Uterus (tissue), 4 donors: Measurements from ENCODE around the gene TSPAN11. TPM values are rescaled to one million over a fixed set of nuclear protein-coding genes. Genes with fewer than 3 reads are reported as not detected.
"Not testable (repeated sequence)": the region's sequence is repeated elsewhere in the genome, so short reads cannot be mapped to it uniquely, and the experiment has no call there.

Experiments
- DNase-seq, 2 donors: peaks; one replicate each; pipeline ENCODE4 v3.0.0-alpha.2; 2019 to 2020
- H3K27ac ChIP-seq, 2 donors: fragments of 200-600 bp; sonication (generic); 1 replicate in 1 of 2; 2 replicates in 1 of 2; pipeline ENCODE4 v1.5.1; 2016 to 2018
- H3K27me3 ChIP-seq, 2 donors: fragments of 200-600 bp; sonication (generic); one replicate each; pipeline ENCODE4 v1.5.1; 2018 to 2019; ENCODE audit warnings: control low read depth in 1 of 2
- H3K36me3 ChIP-seq, 2 donors: fragments of 200-600 bp; sonication (generic); one replicate each; pipeline ENCODE4 v1.5.1; 2019; ENCODE audit warnings: control low read depth in 1 of 2
- H3K4me1 ChIP-seq, 2 donors: fragments of 200-600 bp; sonication (generic); one replicate each; pipeline ENCODE4 v1.5.1; 2018 to 2019; ENCODE audit warnings: control low read depth in 1 of 2
- H3K4me3 ChIP-seq, 2 donors: fragments of 200-600 bp; sonication (generic); 1 replicate in 1 of 2; 2 replicates in 1 of 2; pipeline ENCODE4 v1.5.1; 2018 to 2019; ENCODE audit warnings: mild to moderate bottlenecking in 1 of 2
- H3K9me3 ChIP-seq, 2 donors: fragments of 200-600 bp; sonication (generic); one replicate each; pipeline ENCODE4 v1.5.1; 2019; ENCODE audit warnings: control low read depth in 1 of 2
- POLR2A ChIP-seq, 2 donors: fragments of 450-650 bp; IDR thresholded peaks; one replicate each; pipeline ENCODE4 v1.6.1; 2016; ENCODE audit warnings: antibody characterized with exemption in 2 of 2, mild to moderate bottlenecking in 1 of 2, moderate library complexity in 1 of 2
- intact Hi-C: fragments of 100-400 bp; cut with DNase I; formaldehyde crosslinking; loops from one replicate; pipeline ENCODE4 v1.15.1; 2023; ENCODE audit warnings: low total_unique reads
- total RNA-seq, 4 donors: library from RNA; depleted of rRNA in 3 of 4; stranded (reverse); fragments of >200 nt in 3 of 4; gene quantifications; one replicate each; pipeline versions ENCODE4 v1.1.0 to v1.2.4, GENCODE V29; 2014 to 2023
- TF ChIP-seq, protein P1 (sequence below), 4 experiments: fragments of 200-600 bp in 2 of 4; fragments of 450-650 bp in 2 of 4; sonication (generic) in 2 of 4; IDR thresholded peaks; one replicate each; pipeline ENCODE4 v1.5.1; 2016 to 2019; ENCODE audit warnings: antibody characterized with exemption in 4 of 4, mild to moderate bottlenecking in 2 of 4, moderate library complexity in 1 of 4
- donor health status: DM: yes; HTN: yes; CAD: no.

Gene TSPAN11
- total RNA-seq, 4 donors from 2014 or later = 0.51 to 9.4 (median 0.88) TPM

DNA sequence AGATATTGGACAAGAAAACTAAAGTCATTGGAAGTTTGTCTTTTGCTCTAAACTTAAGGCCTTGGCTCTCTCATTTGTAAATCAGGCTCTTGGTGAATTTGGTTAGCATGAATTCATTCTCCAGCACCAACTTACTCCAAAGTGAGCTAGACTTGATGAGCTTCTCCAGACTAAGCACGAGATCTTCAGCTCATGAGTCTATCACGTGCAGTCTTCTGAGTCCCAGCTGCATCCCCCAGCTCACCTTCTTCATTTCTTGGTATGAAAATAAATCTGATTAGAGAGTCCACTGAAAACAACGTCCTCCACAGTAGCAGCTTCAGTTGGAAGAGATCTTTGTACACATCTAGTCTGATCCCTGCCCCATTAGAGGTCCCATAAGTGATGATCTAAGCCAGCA is 94.6 kb downstream of the TSPAN11 start:
- Histone ChIP-seq H3K4me1 (no peaks in the 10 kb centered on the region), H3K27me3 (no peaks in the 10 kb centered on the region), H3K36me3 (no peaks in the 10 kb centered on the region), H3K27ac (no peak overlapping the region), H3K4me3 (no peak overlapping the region), H3K9me3 (no peaks in the 10 kb centered on the region)
- no peak for DNase-seq
- TF ChIP-seq POLR2A (IDR thresholded peaks at IDR 0.05) = no peak
- TF ChIP-seq, protein P1, sequence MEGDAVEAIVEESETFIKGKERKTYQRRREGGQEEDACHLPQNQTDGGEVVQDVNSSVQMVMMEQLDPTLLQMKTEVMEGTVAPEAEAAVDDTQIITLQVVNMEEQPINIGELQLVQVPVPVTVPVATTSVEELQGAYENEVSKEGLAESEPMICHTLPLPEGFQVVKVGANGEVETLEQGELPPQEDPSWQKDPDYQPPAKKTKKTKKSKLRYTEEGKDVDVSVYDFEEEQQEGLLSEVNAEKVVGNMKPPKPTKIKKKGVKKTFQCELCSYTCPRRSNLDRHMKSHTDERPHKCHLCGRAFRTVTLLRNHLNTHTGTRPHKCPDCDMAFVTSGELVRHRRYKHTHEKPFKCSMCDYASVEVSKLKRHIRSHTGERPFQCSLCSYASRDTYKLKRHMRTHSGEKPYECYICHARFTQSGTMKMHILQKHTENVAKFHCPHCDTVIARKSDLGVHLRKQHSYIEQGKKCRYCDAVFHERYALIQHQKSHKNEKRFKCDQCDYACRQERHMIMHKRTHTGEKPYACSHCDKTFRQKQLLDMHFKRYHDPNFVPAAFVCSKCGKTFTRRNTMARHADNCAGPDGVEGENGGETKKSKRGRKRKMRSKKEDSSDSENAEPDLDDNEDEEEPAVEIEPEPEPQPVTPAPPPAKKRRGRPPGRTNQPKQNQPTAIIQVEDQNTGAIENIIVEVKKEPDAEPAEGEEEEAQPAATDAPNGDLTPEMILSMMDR (IDR thresholded peaks at IDR 0.05) = no peak
- intact Hi-C loops = no loop called here

DNA sequence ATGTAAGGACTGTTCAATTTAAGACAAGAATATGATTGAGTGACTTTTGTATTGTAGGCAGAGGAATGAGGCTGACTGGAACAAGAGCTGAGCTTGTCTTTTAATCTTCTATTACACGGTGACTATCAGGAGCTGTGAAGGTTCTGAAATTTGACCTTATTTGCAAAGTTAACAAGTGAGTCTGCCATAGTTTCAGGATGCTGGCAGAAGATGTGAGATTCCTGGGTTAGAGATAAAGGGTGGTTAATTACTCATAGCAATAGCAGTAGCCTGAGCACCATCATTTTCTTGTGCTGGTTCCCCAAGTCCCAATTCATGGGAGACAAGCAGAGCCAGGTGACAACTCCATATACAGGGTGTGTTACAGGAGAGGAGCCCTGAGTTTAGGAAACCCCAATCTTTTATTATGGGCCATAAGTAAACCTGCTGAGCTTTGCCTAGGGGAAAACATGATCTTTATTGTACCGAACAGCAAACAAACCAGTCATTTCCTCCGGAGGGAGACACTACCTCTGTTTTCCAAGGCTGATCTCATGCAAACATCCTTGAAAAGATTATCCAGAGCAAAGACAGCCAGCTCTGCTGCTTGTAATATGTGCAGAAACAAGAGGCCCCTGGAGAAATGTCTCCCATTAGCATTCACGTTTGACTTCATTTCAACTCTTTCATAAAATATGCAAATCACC is 95.4 kb downstream of the TSPAN11 start:
- H3K27me3 ChIP-seq = no peaks in the 10 kb centered on the region
- no peak for DNase-seq
- TF ChIP-seq, protein P1 (IDR thresholded peaks at IDR 0.05) = no peak
- no peak for TF ChIP-seq POLR2A (IDR thresholded peaks at IDR 0.05)
- H3K9me3 ChIP-seq = no peaks in the 10 kb centered on the region
- no peaks in the 10 kb centered on the region for H3K36me3 ChIP-seq
- intact Hi-C loops = no loop called here
- no peaks in the 10 kb centered on the region for H3K4me1 ChIP-seq
- H3K27ac ChIP-seq = no peak overlapping the region
- no peak overlapping the region for H3K4me3 ChIP-seq

DNA sequence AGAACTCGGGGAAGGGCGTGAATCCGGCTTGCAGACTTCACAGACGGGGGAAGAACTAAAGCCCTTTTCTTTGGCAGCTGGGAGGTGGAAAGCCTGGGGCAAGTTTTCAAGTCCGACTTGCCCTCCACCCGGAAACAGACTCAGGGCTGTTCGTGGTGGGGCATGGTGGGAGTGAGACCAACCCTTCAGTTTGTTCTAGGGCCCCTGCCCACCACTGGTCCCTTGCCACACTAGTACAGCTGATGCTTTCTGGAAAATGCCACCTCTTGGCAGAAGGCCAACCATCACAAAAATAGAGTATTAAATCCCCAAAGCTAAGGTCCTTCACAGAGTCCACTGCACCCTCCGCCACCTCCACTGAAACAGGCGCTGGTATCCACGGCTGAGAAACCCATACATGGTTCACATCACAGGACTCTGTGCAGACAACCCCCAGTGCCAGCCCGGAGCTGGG is 96.8 kb downstream of the TSPAN11 start:
- TF ChIP-seq POLR2A (IDR thresholded peaks at IDR 0.05) = no peak
- TF ChIP-seq, protein P1 (IDR thresholded peaks at IDR 0.05) = no peak
- intact Hi-C loops = no loop called here
- H3K27ac ChIP-seq = no peak overlapping the region
- no peaks in the 10 kb centered on the region for H3K4me1 ChIP-seq
- DNase-seq = no peak
- no peaks in the 10 kb centered on the region for H3K27me3 ChIP-seq
- H3K36me3 ChIP-seq = no peaks in the 10 kb centered on the region
- H3K9me3 ChIP-seq = no peaks in the 10 kb centered on the region
- H3K4me3 ChIP-seq = no peak overlapping the region

DNA sequence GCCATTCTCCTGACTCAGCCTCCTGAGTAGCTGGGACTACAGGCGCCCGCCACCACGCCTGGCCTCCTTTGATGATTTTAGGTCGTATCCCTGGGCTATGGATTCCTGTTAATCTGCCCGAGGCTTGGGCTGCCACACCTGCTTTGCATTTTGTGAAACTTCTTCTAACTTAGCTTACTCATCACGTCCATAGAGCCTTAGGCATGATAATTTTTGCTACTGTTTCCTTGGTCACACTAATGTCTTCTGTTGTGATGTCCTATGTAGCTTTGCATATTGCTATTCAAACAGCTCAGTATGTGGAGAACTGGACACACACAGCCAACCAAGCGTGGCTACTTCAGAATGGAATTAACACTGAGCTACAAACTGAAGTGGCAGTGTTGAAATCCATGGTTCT is 99.7 kb downstream of the TSPAN11 start:
- intact Hi-C loops = no loop called here

DNA sequence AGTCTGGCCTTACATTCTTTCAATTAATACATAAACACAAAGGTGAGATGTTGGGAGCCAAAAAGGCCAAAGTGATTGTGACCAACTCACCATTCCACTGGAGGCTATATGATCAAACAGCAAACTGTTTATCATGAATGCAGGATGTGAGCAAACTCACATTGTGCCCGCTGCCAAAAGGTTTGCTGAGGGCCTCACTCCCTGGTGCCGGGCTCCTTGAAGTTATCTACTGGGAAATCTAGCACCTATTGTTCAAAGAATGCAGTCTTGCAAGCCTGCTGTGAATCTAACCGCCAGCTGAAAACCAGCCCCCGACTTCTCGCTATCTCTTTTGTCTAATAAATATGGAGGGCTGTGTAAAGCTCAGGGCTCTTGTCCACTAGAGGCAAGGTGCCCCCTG is 100.5 kb downstream of the TSPAN11 start:
- DNase-seq, H3K36me3 ChIP-seq, intact Hi-C loops, H3K4me1 ChIP-seq, H3K27me3 ChIP-seq, H3K27ac ChIP-seq, H3K9me3 ChIP-seq, H3K4me3 ChIP-seq: not testable (repeated sequence)

More for the DNA sequence above, 99.7 kb downstream of the TSPAN11 start:
- no peak overlapping the region for H3K4me3 ChIP-seq
- TF ChIP-seq, protein P1 (IDR thresholded peaks at IDR 0.05) = no peak
- TF ChIP-seq POLR2A (IDR thresholded peaks at IDR 0.05) = no peak
- no peak for DNase-seq
- H3K27ac ChIP-seq = no peak overlapping the region
- no peaks in the 10 kb centered on the region for H3K36me3 ChIP-seq
- H3K4me1 ChIP-seq = no peaks in the 10 kb centered on the region
- no peaks in the 10 kb centered on the region for H3K9me3 ChIP-seq
- no peaks in the 10 kb centered on the region for H3K27me3 ChIP-seq
